Measurements from ENCODE around the gene GSTO2.

The GSTO2 gene

DNA sequence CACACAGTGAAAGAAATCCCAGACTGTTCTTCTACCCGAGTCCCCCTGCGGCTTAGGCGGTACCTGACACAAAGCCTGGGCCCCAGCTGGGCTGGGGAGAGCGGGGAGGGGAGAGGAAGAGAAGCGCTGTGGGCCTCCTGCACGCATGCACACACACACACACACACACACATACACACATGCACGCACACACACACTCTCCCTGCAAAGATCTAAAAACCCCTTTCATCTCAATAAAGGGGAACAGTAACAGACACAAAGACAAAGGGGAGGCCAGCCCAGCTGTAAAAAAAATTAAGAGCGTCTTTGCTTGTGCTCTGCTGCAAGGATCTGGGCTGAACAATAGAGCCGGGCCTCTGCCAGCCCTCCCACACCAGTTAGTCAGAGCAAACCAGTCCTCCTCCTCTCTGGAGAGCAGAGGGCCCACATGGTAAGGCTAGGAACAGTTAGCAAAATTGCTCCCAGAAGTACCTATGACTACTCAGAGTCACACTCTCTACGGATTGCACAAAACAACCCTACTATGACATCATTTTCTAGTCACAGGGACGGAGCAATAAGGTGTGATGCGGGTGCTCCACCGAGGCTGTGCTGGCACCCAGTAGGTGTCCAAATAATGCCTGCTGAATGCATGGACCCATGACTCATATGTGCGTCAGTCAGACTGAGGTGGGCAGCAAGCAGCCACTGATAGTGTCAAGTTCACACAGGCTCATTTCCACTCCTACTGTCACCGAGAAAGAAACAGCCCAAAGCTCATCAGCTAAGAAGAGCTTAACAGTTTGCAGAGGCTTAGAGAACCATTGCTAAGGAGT, 60.1 kb downstream of the GSTO2 start:
- no peaks in the 10 kb centered on the region for H3K36me3 ChIP-seq (ENCODE audit: control insufficient read depth, insufficient read depth, low read length)
- peak overlapping the region; percentile 40 for H3K4me3 ChIP-seq (ENCODE audit: low read depth, low read length)
- no peaks in the 10 kb centered on the region for H3K27me3 ChIP-seq (ENCODE audit: control insufficient read depth, insufficient read depth, low read length)
- H3K9me3 ChIP-seq (ENCODE audit: control insufficient read depth, insufficient read depth, low read length), result no peaks in the 10 kb centered on the region
- H3K4me1 ChIP-seq (ENCODE audit: control insufficient read depth, insufficient read depth, low read length), result peaks cover 80% of the 10 kb centered on the region
- H3K27ac ChIP-seq (ENCODE audit: low read depth, low read length), result peak overlapping the region; percentile 93
- peak overlapping the region; percentile 35 for H3K9ac ChIP-seq (ENCODE audit: low read depth, low read length)

DNA sequence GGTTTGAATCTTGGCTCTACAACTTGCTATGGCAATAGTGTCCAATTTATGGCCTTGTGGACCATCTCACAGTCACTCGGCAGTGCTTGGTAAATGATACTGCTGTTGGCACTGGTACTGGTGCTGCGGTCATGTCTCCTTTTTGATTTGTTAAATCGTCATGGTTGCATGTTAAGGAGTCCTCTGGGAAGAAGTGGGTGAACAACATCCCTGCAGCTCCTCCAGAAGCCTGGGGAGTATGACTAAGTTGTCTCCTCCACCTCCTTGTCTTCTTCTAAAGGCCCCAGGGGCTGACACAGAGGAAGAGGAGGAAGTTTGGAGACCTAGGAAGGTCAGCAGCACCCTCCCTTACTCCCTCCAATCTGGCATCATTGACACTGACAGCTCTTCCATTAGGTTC, 60.8 kb downstream of the GSTO2 start:
- no peak overlapping the region for H3K9ac ChIP-seq (ENCODE audit: low read depth, low read length)
- no peaks in the 10 kb centered on the region for H3K36me3 ChIP-seq (ENCODE audit: control insufficient read depth, insufficient read depth, low read length)
- peak overlapping the region; percentile 93 for H3K27ac ChIP-seq (ENCODE audit: low read depth, low read length)
- no peaks in the 10 kb centered on the region for H3K9me3 ChIP-seq (ENCODE audit: control insufficient read depth, insufficient read depth, low read length)
- H3K4me1 ChIP-seq (ENCODE audit: control insufficient read depth, insufficient read depth, low read length), result peaks cover 77% of the 10 kb centered on the region
- H3K4me3 ChIP-seq (ENCODE audit: low read depth, low read length), result no peak overlapping the region
- H3K27me3 ChIP-seq (ENCODE audit: control insufficient read depth, insufficient read depth, low read length), result no peaks in the 10 kb centered on the region

DNA sequence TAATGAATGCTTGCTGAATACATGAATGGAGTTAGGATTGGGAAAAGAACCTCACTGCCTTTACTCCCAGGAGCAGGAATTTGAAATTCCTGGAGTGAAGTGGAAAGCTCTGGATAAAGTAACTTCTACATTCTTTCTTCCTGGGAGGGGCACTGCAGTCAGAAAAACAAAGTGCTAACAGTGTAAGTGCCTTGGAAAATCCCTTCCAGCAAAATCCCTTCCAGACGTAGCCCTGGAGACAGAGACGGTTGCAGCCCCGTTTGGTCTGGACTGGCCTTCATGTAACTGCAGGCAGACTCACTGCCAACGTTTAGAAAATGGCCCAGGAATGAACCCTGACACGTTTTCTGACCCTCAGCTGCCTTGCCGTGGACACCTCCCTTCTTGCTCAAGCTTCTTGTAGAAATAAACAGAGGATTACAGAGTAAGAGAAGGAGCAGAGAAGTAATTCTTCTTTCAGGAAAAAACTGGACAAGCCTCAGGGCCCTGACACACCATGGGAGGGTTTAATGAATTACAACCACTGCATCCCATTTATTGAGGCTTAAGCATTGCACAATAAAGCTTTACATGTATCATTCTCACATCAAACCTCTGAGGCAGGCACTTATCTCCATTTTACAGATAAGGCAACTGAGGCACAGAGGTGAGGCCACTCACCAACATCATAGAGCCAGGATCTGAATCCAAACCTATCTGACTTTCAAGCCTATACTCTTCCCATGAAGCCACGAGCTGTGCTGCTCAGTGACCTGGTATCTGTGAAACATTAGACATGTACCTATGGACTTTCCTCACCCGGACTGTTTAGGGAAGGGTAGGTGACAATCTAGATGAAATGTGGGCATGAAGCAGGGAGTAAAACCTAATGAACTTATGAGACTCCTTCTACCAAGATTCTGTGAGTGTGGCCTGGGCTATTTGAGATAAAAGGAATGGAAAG, 61.5 kb downstream of the GSTO2 start:
- H3K27ac ChIP-seq (ENCODE audit: low read depth, low read length), result peak overlapping the region; percentile 93
- peaks cover 77% of the 10 kb centered on the region for H3K4me1 ChIP-seq (ENCODE audit: control insufficient read depth, insufficient read depth, low read length)
- no peak overlapping the region for H3K4me3 ChIP-seq (ENCODE audit: low read depth, low read length)

DNA sequence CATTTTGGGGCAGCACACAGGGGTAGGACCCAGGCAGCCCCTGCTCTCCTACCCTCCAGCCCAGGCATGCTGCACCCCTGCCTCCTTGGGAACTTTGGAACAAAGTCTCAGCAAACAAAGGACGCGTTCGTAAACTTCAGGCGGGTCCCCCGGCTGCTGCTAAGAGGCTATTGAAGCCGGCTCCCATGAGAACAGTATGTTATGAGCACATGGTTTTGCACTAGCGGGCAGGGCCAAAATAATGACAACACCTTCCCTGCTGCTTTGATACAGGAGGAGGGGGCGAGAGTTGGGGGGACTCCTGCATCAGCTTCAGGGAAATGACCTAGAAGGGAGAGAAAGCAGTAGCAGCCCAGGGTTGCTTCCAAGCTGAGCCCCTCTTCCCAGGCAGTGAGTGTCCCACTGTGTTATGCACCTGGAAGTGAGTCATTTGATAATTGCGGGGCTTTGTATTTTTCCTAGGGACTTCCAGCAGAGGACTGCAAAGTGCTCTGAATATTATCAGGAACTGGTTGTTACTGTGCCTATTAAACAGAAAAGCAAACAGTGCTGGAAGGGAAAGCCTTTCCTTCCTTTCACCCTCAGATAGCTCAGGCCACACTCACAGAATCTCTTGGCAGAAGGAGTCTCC, 62.3 kb downstream of the GSTO2 start:
- no peaks in the 10 kb centered on the region for H3K9me3 ChIP-seq (ENCODE audit: control insufficient read depth, insufficient read depth, low read length)
- H3K27ac ChIP-seq (ENCODE audit: low read depth, low read length), result peak overlapping the region; percentile 93
- 0 out of 2 replicates have a peak overlapping the region, but pooled peaks have one; percentile 0 for H3K4me3 ChIP-seq (ENCODE audit: low read depth, low read length)
- H3K36me3 ChIP-seq (ENCODE audit: control insufficient read depth, insufficient read depth, low read length), result no peaks in the 10 kb centered on the region
- no peaks in the 10 kb centered on the region for H3K27me3 ChIP-seq (ENCODE audit: control insufficient read depth, insufficient read depth, low read length)
- H3K4me1 ChIP-seq (ENCODE audit: control insufficient read depth, insufficient read depth, low read length), result peaks cover 82% of the 10 kb centered on the region
- peak overlapping the region; percentile 40; the same call in 1 of the 2 replicates for H3K9ac ChIP-seq (ENCODE audit: low read depth, low read length)

More for the DNA sequence above, 61.5 kb downstream of the GSTO2 start:
- H3K9me3 ChIP-seq (ENCODE audit: control insufficient read depth, insufficient read depth, low read length), result no peaks in the 10 kb centered on the region
- H3K9ac ChIP-seq (ENCODE audit: low read depth, low read length), result peak overlapping the region; percentile 40; the same call in 1 of the 2 replicates
- no peaks in the 10 kb centered on the region for H3K27me3 ChIP-seq (ENCODE audit: control insufficient read depth, insufficient read depth, low read length)
- H3K36me3 ChIP-seq (ENCODE audit: control insufficient read depth, insufficient read depth, low read length), result no peaks in the 10 kb centered on the region

DNA sequence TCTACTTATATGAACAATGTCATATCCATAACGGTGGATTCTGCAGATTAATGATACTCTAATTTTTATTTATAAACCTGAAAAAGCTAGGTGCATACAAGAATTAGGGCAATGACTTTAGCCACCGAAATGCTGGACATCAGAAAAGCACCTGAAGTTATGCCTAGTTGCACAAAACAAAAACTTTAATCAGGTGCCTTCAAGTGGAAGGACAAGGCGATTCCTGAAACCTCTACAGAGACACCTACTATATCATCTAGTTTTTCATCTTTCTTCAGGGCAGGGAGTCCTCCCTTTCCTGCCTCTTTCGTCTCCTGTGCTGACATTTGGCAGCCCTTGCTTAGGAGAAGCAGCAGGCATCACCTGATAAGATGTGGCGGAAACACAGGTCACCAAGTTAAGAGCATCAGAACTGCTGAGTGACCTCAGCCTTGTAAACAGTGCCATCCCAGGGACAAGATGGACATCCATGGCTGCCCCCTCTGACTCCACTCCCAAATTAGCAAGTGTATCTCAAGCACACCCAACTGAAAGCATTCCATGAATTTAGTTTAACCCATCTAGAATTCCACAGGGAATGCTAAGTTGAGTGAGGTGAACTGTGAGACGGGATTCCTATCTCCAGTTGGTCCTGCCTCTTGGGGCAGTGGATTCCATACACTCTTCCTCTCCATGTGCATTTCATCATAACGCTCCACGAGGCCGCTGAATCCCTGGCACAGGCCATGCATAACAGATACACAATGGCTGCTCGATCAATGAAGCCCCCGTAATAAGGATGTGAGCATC, 63.5 kb downstream of the GSTO2 start:
- H3K27ac ChIP-seq (ENCODE audit: low read depth, low read length), result peak overlapping the region; percentile 93
- peaks cover 82% of the 10 kb centered on the region for H3K4me1 ChIP-seq (ENCODE audit: control insufficient read depth, insufficient read depth, low read length)
- no peaks in the 10 kb centered on the region for H3K36me3 ChIP-seq (ENCODE audit: control insufficient read depth, insufficient read depth, low read length)
- no peaks in the 10 kb centered on the region for H3K9me3 ChIP-seq (ENCODE audit: control insufficient read depth, insufficient read depth, low read length)
- no peaks in the 10 kb centered on the region for H3K27me3 ChIP-seq (ENCODE audit: control insufficient read depth, insufficient read depth, low read length)
- no peak overlapping the region for H3K9ac ChIP-seq (ENCODE audit: low read depth, low read length)
- no peak overlapping the region for H3K4me3 ChIP-seq (ENCODE audit: low read depth, low read length)

DNA sequence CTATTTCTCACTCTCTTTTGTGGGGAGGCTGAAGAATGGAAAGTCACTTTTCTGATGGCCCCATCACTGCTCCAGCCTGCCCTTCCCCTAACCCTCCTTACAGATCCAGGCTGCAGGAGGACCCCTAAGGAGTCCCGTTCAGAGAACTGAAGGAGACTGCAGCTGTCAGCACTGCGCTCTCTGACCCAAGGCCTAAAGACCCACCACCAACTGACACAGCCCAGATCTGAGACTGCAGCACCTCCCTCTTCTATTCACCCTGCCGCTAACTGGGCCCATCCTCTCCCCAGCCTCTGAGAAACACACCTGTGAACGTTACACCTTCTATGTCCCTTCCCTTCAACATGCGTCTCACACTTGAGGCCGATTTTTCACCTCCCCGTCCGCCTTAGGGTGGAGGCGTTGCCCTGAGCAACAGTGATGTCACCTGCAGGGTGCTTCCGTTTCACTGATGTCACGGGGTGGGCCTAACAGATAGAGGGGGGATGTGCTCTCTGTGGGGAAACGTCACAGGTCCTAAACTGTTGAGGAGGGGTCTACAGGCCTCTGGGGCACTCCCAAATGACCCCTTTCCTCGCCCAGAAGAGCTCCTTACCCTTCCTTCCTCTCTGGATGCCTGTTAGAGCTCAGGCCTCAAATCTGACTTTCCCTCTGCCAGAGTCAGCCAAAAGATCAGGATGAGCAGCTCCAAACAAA, 64.2 kb downstream of the GSTO2 start:
- no peaks in the 10 kb centered on the region for H3K36me3 ChIP-seq (ENCODE audit: control insufficient read depth, insufficient read depth, low read length)
- H3K4me3 ChIP-seq (ENCODE audit: low read depth, low read length), result no peak overlapping the region
- H3K27me3 ChIP-seq (ENCODE audit: control insufficient read depth, insufficient read depth, low read length), result no peaks in the 10 kb centered on the region
- no peaks in the 10 kb centered on the region for H3K9me3 ChIP-seq (ENCODE audit: control insufficient read depth, insufficient read depth, low read length)
- H3K4me1 ChIP-seq (ENCODE audit: control insufficient read depth, insufficient read depth, low read length), result peaks cover 74% of the 10 kb centered on the region
- peak overlapping the region; percentile 93 for H3K27ac ChIP-seq (ENCODE audit: low read depth, low read length)
- H3K9ac ChIP-seq (ENCODE audit: low read depth, low read length), result no peak overlapping the region

DNA sequence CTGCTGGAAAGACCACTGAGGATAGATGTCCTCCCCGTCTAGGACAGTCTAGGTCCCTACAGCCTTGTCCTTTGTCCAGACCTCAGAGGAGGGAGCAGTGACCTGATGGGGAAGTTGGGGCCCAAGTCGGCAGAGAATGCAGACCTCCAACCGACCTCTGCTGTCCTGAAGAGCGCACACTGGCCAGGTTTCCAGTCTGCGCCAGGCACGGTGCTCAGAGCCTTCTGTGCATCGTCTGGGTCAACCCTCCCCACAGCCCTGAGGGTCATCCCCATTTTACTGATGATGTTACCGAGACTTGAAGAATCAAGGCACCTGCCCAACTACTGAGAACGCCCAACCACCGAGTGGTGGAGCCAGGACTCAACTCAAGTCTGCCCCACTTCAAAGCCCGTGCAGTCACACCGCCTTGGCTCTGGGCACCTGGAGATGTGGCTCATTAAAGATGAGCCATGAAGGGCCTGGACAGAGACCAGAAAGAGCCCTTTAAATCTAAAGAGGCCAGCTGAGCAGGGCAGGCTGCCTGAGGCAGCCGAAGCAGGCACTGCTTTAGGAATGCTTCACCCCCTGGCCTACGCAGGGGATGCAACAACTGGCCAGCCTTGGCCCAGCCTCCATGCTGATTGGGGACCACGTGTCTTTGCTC, 64.9 kb downstream of the GSTO2 start:
- Histone ChIP-seq H3K27ac (ENCODE audit: low read depth, low read length) (peak overlapping the region; percentile 44), H3K4me1 (ENCODE audit: control insufficient read depth, insufficient read depth, low read length) (peaks cover 68% of the 10 kb centered on the region)

DNA sequence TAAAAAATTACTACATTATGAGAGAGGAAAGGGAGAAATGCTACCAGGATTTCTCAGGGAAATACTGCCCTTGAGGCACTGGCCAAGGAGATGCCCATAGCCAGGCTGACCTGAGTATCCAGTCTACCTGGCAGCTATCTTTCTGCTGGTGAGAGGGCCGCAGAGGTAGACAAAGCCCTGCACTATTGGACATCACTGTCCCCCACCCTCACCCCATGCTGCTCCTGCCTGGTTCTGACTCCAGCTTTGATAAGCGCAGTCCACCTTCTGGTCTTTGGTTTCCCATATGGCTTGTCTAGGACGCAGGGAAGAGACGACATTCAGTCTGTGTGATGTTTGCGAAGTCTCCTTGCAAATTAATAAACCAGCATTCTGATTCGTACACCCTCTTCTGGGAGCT, 65.6 kb downstream of the GSTO2 start:
- Histone ChIP-seq H3K27me3 (ENCODE audit: control insufficient read depth, insufficient read depth, low read length) (peaks cover 3% of the 10 kb centered on the region), H3K27ac (ENCODE audit: low read depth, low read length) (no peak overlapping the region), H3K9ac (ENCODE audit: low read depth, low read length) (no peak overlapping the region), H3K4me1 (ENCODE audit: control insufficient read depth, insufficient read depth, low read length) (peaks cover 65% of the 10 kb centered on the region), H3K36me3 (ENCODE audit: control insufficient read depth, insufficient read depth, low read length) (no peaks in the 10 kb centered on the region), H3K9me3 (ENCODE audit: control insufficient read depth, insufficient read depth, low read length) (no peaks in the 10 kb centered on the region), H3K4me3 (ENCODE audit: low read depth, low read length) (no peak overlapping the region)

More for the DNA sequence above, 64.9 kb downstream of the GSTO2 start:
- H3K4me3 ChIP-seq (ENCODE audit: low read depth, low read length), result no peak overlapping the region
- H3K36me3 ChIP-seq (ENCODE audit: control insufficient read depth, insufficient read depth, low read length), result no peaks in the 10 kb centered on the region
- no peak overlapping the region for H3K9ac ChIP-seq (ENCODE audit: low read depth, low read length)
- no peaks in the 10 kb centered on the region for H3K9me3 ChIP-seq (ENCODE audit: control insufficient read depth, insufficient read depth, low read length)
- no peaks in the 10 kb centered on the region for H3K27me3 ChIP-seq (ENCODE audit: control insufficient read depth, insufficient read depth, low read length)

DNA sequence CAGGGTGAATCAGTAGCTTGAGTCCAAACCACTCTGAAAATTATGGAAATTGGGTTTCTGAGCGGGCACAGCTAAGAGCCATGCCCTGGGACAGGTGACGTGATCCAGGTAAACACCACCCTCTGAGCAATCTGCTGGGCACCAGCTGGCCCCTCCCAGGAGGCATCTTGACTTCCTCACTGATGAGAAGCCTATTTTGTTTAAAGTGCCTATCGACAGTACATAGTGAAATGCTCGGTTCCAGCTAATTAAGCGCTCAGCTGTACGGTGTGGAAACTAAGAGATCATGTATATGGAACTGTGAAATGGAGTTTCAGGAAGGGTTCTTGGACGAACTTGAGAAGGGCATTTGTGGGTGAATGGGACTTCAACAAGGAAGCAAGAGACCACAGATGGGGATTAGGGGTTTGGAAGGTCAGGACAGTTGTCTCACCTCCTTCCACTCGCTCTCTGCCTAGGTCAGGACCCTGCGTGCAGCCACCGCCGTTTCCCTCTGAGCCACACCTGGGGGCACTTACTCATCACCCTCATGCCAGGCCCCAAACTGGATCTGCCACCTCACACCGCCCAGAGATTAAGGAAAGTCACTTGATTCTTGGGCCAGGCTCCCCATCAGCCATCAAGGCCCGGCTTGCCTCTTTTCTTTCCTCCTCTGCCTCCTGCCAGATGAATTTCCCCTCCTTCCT, 66.1 kb downstream of the GSTO2 start:
- no peak overlapping the region for H3K9ac ChIP-seq (ENCODE audit: low read depth, low read length)
- H3K27ac ChIP-seq (ENCODE audit: low read depth, low read length), result no peak overlapping the region
- no peaks in the 10 kb centered on the region for H3K9me3 ChIP-seq (ENCODE audit: control insufficient read depth, insufficient read depth, low read length)
- H3K36me3 ChIP-seq (ENCODE audit: control insufficient read depth, insufficient read depth, low read length), result no peaks in the 10 kb centered on the region
- no peak overlapping the region for H3K4me3 ChIP-seq (ENCODE audit: low read depth, low read length)
- peaks cover 65% of the 10 kb centered on the region for H3K4me1 ChIP-seq (ENCODE audit: control insufficient read depth, insufficient read depth, low read length)
- peaks cover 6% of the 10 kb centered on the region for H3K27me3 ChIP-seq (ENCODE audit: control insufficient read depth, insufficient read depth, low read length)

Measured in HUES48 (cell line).